A673 (cell line): ENCODE results near the gene ZNF429. TPM values are rescaled to one million over a fixed set of nuclear protein-coding genes. Genes with fewer than 3 reads are reported as not detected.
"Not testable (repeated sequence)": the region's sequence is repeated elsewhere in the genome, so short reads cannot be mapped to it uniquely, and the experiment has no call there.

Experiments
- BruUV-seq: library from RNA; stranded (reverse); fragments of 400-500 nt; replicated peaks from 2 replicates; lab custom pipeline; 2021; lab: Mats Ljungman, UMichigan
- CTCF ChIA-PET: fragments of 300-600 bp; sonication (Branson Sonifier 250); formaldehyde crosslinking; loops from one replicate; lab custom pipeline; 2022; ENCODE audit warnings: antibody characterized with exemption; lab: Charles Lee
- POLR2A ChIA-PET: fragments of 300-600 bp; sonication (Branson Sonifier 250); formaldehyde crosslinking; loops from one replicate; lab custom pipeline; 2022; ENCODE audit warnings: antibody characterized with exemption; ENCODE audit not compliant: low non-redundant PET; lab: Charles Lee
- DNase-seq: peaks from one replicate; pipeline ENCODE4 v3.0.0-alpha.2; 2015; ENCODE audit warnings: low spot score
- H3K27ac ChIP-seq: fragments of 200-600 bp; sonication (generic); 2 replicates; pipeline ENCODE4 v1.5.1; 2016; ENCODE audit warnings: mixed run types, low read depth, mild to moderate bottlenecking, mixed read lengths, antibody characterized with exemption, low read length; ENCODE audit not compliant: poor library complexity, severe bottlenecking
- H3K27me3 ChIP-seq: fragments of 200-600 bp; sonication (generic); replicated peaks from 2 replicates; pipeline ENCODE4 v1.6.1; 2017; ENCODE audit warnings: mixed run types, low read depth, mild to moderate bottlenecking, mixed read lengths, antibody characterized with exemption, low read length; ENCODE audit not compliant: insufficient read depth, poor library complexity
- H3K36me3 ChIP-seq: fragments of 200-600 bp; sonication (generic); 2 replicates; pipeline ENCODE4 v1.6.1; 2016; ENCODE audit warnings: mixed run types, mild to moderate bottlenecking, mixed read lengths, antibody characterized with exemption, low read length; ENCODE audit not compliant: insufficient read depth, poor library complexity, severe bottlenecking
- H3K4me1 ChIP-seq: fragments of 200-600 bp; sonication (generic); 2 replicates; pipeline ENCODE4 v1.6.1; 2017; ENCODE audit warnings: mixed run types, mild to moderate bottlenecking, mixed read lengths, antibody characterized with exemption, low read length; ENCODE audit not compliant: insufficient read depth, poor library complexity, severe bottlenecking
- H3K4me3 ChIP-seq: fragments of 200-600 bp; sonication (generic); 2 replicates; pipeline ENCODE4 v1.5.1; 2016; ENCODE audit warnings: low read depth, mixed run types, mild to moderate bottlenecking, mixed read lengths, low read length; ENCODE audit not compliant: poor library complexity, severe bottlenecking
- H3K9me3 ChIP-seq: fragments of 200-600 bp; sonication (generic); 2 replicates; pipeline ENCODE4 v1.6.1; 2016; ENCODE audit warnings: mixed run types, low read depth, mild to moderate bottlenecking, mixed read lengths, antibody characterized with exemption, low read length; ENCODE audit not compliant: poor library complexity, severe bottlenecking
- EZH2 ChIP-seq: fragments of 200-600 bp; sonication (generic); IDR thresholded peaks from 2 replicates; pipeline ENCODE4 v1.6.1; 2017; ENCODE audit warnings: borderline replicate concordance, low read depth, mild to moderate bottlenecking, mixed read lengths, antibody characterized with exemption, low read length; ENCODE audit not compliant: poor library complexity, severe bottlenecking
- intact Hi-C: fragments of 100-400 bp; cut with micrococcal nuclease; formaldehyde crosslinking; loops from one replicate; pipeline ENCODE4 v1.10.0; 2022; ENCODE audit not compliant: unreplicated experiment
- total RNA-seq: library from RNA; stranded (reverse); gene quantifications from 2 replicates; pipeline ENCODE4 v1.2.3, GENCODE V29; 2021
- TF ChIP-seq, protein P1 (sequence below): fragments of 300-800, 200-600 bp; sonication (generic); conservative IDR thresholded peaks from 2 replicates; pipeline ENCODE4 v1.5.1; 2017; ENCODE audit warnings: low read depth, mild to moderate bottlenecking, antibody characterized with exemption, low read length, moderate library complexity, mixed read lengths

ZNF429 gene
- total RNA-seq, 1 experiment from 2014 or later: 0.90 TPM

DNA sequence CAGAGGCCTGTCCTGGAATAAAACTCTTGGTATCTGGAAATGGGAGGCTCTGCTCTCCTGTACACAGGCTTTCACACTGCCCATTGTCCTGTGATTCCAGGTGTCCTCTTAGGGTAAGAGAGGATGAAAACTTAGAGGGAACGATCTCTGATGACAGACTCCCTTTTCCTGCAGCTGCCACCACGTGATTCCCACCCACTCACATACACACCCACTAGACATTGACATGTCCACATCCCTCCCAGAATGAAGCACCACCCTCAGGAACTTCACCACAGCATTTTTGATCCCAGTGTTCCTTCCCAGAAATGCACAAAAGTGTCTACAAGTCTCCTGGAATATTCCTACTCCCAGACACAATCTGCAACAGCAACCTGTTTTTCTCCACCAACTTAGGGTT lies 8.2 kb downstream of the ZNF429 start:
- CTCF ChIA-PET: no interaction called here
- Histone ChIP-seq H3K27ac (no peak overlapping the region), H3K4me3 (no peak overlapping the region), H3K4me1 (no peaks in the 10 kb centered on the region), H3K9me3 (peaks cover 9% of the 10 kb centered on the region), H3K36me3 (no peaks in the 10 kb centered on the region), H3K27me3 (no peaks in the 10 kb centered on the region)
- POLR2A ChIA-PET: no interaction called here
- BruUV-seq: no TSS peak
- TF ChIP-seq, protein P1, sequence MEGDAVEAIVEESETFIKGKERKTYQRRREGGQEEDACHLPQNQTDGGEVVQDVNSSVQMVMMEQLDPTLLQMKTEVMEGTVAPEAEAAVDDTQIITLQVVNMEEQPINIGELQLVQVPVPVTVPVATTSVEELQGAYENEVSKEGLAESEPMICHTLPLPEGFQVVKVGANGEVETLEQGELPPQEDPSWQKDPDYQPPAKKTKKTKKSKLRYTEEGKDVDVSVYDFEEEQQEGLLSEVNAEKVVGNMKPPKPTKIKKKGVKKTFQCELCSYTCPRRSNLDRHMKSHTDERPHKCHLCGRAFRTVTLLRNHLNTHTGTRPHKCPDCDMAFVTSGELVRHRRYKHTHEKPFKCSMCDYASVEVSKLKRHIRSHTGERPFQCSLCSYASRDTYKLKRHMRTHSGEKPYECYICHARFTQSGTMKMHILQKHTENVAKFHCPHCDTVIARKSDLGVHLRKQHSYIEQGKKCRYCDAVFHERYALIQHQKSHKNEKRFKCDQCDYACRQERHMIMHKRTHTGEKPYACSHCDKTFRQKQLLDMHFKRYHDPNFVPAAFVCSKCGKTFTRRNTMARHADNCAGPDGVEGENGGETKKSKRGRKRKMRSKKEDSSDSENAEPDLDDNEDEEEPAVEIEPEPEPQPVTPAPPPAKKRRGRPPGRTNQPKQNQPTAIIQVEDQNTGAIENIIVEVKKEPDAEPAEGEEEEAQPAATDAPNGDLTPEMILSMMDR: no peak
- TF ChIP-seq EZH2: no peak
- intact Hi-C loops: no loop called here
- DNase-seq: no peak

DNA sequence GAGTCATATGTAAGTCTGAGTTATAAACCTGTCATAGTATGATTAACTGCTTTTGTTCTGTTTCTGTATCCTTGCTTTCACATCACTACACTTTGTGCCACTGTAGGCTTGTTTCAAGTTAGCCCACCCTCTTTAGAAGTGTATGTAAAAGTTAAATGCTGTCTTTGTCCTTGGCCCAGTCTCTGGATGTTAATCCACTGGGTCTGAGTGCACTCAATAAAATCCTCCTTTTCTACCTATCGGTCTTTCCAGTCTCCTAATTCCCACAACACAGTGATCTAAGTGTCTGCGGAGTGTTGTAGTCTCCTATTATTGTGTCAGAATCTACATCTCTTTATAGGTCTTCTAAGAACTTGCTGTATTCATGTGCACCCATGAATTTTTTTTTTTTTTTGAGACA lies 14.1 kb downstream of the ZNF429 start:
- no peaks in the 10 kb centered on the region for H3K36me3 ChIP-seq
- no peak for DNase-seq
- no peak for TF ChIP-seq EZH2
- TF ChIP-seq, protein P1: no peak
- no peaks in the 10 kb centered on the region for H3K27me3 ChIP-seq
- ChIA-PET CTCF (no interaction called here), POLR2A (no interaction called here)
- H3K27ac ChIP-seq: no peak overlapping the region
- no peaks in the 10 kb centered on the region for H3K4me1 ChIP-seq
- H3K9me3 ChIP-seq: peaks cover 49% of the 10 kb centered on the region
- H3K4me3 ChIP-seq: no peak overlapping the region
- no TSS peak for BruUV-seq
- intact Hi-C loops: no loop called here

DNA sequence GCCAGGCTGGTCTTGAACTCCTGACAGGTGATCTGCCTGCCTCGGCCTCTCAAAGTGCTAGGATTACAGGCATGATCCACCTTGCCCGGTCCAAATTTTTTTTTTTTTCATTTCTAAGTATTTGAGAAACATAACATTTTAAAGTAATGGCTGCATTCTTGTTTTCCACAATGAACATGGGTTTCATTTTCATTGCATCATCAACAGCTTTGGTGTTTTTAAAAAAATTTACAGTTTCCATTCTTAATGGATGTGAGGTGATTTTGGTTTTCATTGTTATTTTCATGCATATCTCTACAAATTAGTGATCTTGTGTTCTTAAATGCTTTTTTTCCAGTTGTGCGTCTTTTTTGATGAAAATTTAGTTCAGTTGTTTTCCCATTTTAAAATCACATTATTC lies 27.5 kb downstream of the ZNF429 start:
- Histone ChIP-seq H3K36me3 (no peaks in the 10 kb centered on the region), H3K9me3 (peaks cover 30% of the 10 kb centered on the region), H3K27ac (no peak overlapping the region), H3K27me3 (no peaks in the 10 kb centered on the region), H3K4me3 (no peak overlapping the region), H3K4me1 (no peaks in the 10 kb centered on the region)
- TF ChIP-seq, protein P1: no peak
- TF ChIP-seq EZH2: no peak
- ChIA-PET POLR2A (no interaction called here), CTCF (no interaction called here)
- no peak for DNase-seq
- intact Hi-C loops: no loop called here
- BruUV-seq: no TSS peak

DNA sequence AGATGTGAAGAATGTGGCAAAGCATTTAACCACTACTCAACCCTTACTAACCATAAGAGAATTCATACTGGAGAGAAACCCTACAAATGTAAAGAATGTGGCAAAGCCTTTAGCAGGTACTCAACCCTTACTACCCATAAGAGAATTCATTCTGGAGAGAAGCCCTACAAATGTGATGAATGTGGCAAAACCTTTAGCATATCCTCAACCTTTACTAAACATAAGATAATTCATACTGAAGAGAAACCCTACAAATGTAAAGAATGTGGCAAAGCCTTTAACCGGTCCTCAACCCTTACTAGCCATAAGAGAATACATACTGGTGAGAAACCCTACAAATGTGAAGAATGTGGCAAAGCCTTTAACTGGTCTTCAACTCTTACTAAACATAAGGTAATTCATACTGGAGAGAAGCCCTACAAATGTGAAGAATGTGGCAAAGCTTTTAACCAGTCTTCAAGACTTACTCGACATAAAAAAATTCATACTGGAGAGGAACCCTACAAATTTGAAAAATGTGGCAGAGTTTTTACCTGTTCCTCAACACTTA lies 31.4 kb downstream of the ZNF429 start:
- intact Hi-C loops, CTCF ChIA-PET, H3K36me3 ChIP-seq, POLR2A ChIA-PET, BruUV-seq, H3K4me3 ChIP-seq, H3K4me1 ChIP-seq, DNase-seq, H3K27me3 ChIP-seq, H3K27ac ChIP-seq: not testable (repeated sequence)
- H3K9me3 ChIP-seq: peaks cover 28% of the 10 kb centered on the region
